ENCODE data around the gene THRAP3. TPM values are rescaled to one million over a fixed set of nuclear protein-coding genes. Genes with fewer than 3 reads are reported as not detected.

The THRAP3 gene
- total and polyA plus RNA-seq, 2 donors from 2014 or later = 28.0 to 102 TPM

- Histone ChIP-seq H3K9me3 (ENCODE audit: control insufficient read depth in 2 of 3, insufficient read depth in 1 of 3, low read length in 3 of 3) (no peaks in the 10 kb centered on the region), H3K4me1 (ENCODE audit: control insufficient read depth in 2 of 3, insufficient read depth in 2 of 3, low read depth in 1 of 3, low read length in 3 of 3) (peaks cover 0 to 6% (median 0%) of the 10 kb centered on the region in 3 donors), H3K9ac (ENCODE audit: low read length in 3 of 3) (no peak overlapping the region), H3K27me3 (ENCODE audit: control insufficient read depth, insufficient read depth, low read length) (no peaks in the 10 kb centered on the region), H3K4me3 (ENCODE audit: low read length in 3 of 3) (no peak overlapping the region), H3K27ac (ENCODE audit: low read depth in 2 of 2, low read length in 2 of 2) (no peak overlapping the region), H3K36me3 (ENCODE audit: control insufficient read depth in 2 of 3, insufficient read depth in 3 of 3, low read length in 3 of 3) (peaks cover 9 to 52% (median 36%) of the 10 kb centered on the region in 3 donors)
- intact Hi-C loops (cut with DNase I) = no loop called here
- no peak for TF ChIP-seq CTCF (IDR thresholded peaks at IDR 0.05; ENCODE audit: borderline replicate concordance, extremely low read depth, insufficient read depth)
- FAIRE-seq = no peak
- no peak for DNase-seq
Measured at GRCh38 chr1:36298640-36299039, 74.4 kb downstream of the THRAP3 start.

GRCh38 chr1:36300526-36300925 lies 76.3 kb downstream of the THRAP3 start:
- Histone ChIP-seq H3K36me3 (ENCODE audit: control insufficient read depth in 2 of 3, insufficient read depth in 3 of 3, low read length in 3 of 3) (peaks cover 4 to 43% (median 31%) of the 10 kb centered on the region in 3 donors), H3K27ac (ENCODE audit: low read depth in 2 of 2, low read length in 2 of 2) (peak overlapping the region in 1 of 2 donors; percentile 10), H3K4me1 (ENCODE audit: control insufficient read depth in 2 of 3, insufficient read depth in 2 of 3, low read depth in 1 of 3, low read length in 3 of 3) (peaks cover 0 to 9% (median 0%) of the 10 kb centered on the region in 3 donors), H3K9me3 (ENCODE audit: control insufficient read depth in 2 of 3, insufficient read depth in 1 of 3, low read length in 3 of 3) (no peaks in the 10 kb centered on the region), H3K4me3 (ENCODE audit: low read length in 3 of 3) (no peak overlapping the region), H3K27me3 (ENCODE audit: control insufficient read depth, insufficient read depth, low read length) (no peaks in the 10 kb centered on the region), H3K9ac (ENCODE audit: low read length in 3 of 3) (no peak overlapping the region)
- no peak for TF ChIP-seq CTCF (IDR thresholded peaks at IDR 0.05; ENCODE audit: borderline replicate concordance, extremely low read depth, insufficient read depth)
- DNase-seq = no peak
- intact Hi-C loops (cut with DNase I) = no loop called here
- FAIRE-seq = no peak

GRCh38 chr1:36301220-36301619 lies 77.0 kb downstream of the THRAP3 start:
- H3K36me3 ChIP-seq (ENCODE audit: control insufficient read depth in 2 of 3, insufficient read depth in 3 of 3, low read length in 3 of 3) = peaks cover 4 to 42% (median 29%) of the 10 kb centered on the region in 3 donors
- no peak for FAIRE-seq

More at GRCh38 chr1:36301220-36301619, 77.0 kb downstream of the THRAP3 start:
- no peak overlapping the region for H3K4me3 ChIP-seq (ENCODE audit: low read length in 3 of 3)
- H3K27me3 ChIP-seq (ENCODE audit: control insufficient read depth, insufficient read depth, low read length) = no peaks in the 10 kb centered on the region
- H3K9ac ChIP-seq (ENCODE audit: low read length in 3 of 3) = no peak overlapping the region
- peak overlapping the region in 1 of 2 donors; percentile 2 for H3K27ac ChIP-seq (ENCODE audit: low read depth in 2 of 2, low read length in 2 of 2)
- peaks cover 0 to 12% (median 0%) of the 10 kb centered on the region in 3 donors for H3K4me1 ChIP-seq (ENCODE audit: control insufficient read depth in 2 of 3, insufficient read depth in 2 of 3, low read depth in 1 of 3, low read length in 3 of 3)
- no peaks in the 10 kb centered on the region for H3K9me3 ChIP-seq (ENCODE audit: control insufficient read depth in 2 of 3, insufficient read depth in 1 of 3, low read length in 3 of 3)
- intact Hi-C loops (cut with DNase I) = no loop called here
- no peak for TF ChIP-seq CTCF (IDR thresholded peaks at IDR 0.05; ENCODE audit: borderline replicate concordance, extremely low read depth, insufficient read depth)
- no peak for DNase-seq
